ENCODE results near the gene FANK1. TPM values are rescaled to one million over a fixed set of nuclear protein-coding genes. Genes with fewer than 3 reads are reported as not detected.

Gene FANK1
- total and polyA plus RNA-seq, 2 experiments from 2014 or later = 10.2 to 13.3 TPM

DNA sequence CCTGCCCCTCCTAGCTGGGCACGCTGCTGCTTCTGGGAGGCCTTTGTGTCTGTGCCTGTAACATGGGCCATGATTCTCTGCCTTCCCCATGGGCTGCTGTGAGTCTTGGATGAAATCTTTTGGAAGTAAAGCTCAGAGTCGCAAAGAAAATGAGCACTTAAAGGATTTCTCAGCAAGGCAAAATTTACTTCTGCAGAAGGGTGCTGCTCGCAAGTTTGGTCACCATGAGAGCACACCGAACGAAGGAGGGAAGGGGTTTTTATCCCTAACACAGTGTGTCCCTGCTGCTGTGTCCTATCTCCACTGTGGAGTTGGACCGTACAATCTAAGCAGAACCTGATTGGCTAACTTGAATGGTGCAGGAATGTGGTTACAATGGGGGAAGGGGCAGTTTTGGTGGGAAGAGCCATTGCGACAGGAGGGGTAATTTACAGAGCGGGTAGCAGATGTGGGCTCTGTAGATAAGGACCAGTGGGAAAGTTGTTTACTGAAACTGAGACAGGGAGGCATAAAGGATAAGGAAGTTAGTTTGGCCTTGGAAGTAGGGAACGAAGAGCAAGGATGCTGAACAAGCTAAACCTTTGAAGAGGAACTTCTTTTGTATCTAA is 57.5 kb downstream of the FANK1 start:
- TF ChIP-seq EZH2 (IDR thresholded peaks at IDR 0.05; ENCODE audit: insufficient read depth, poor library complexity, severe bottlenecking) = no peak
- no peak for TF ChIP-seq EZH2phosphoT487 (IDR thresholded peaks at IDR 0.05; ENCODE audit: insufficient read depth, low read depth)
- Histone ChIP-seq H4K20me1 (ENCODE audit: insufficient read depth) (no peaks in the 10 kb centered on the region), H3K27me3 (replicated peaks; ENCODE audit: insufficient read depth) (no peaks in the 10 kb centered on the region), H2AFZ (no peak overlapping the region), H3K27ac (no peak overlapping the region), H3K9ac (no peak overlapping the region), H3F3A (ENCODE audit: insufficient read depth) (no peaks in the 10 kb centered on the region), H3K36me3 (ENCODE audit: low read depth) (no peaks in the 10 kb centered on the region), H3K9me2 (ENCODE audit: insufficient read depth) (no peaks in the 10 kb centered on the region), H3K9me3 (ENCODE audit: low read depth) (peaks cover 4% of the 10 kb centered on the region), H3K4me1 (ENCODE audit: insufficient read depth) (no peaks in the 10 kb centered on the region), H3K4me2 (ENCODE audit: unreplicated experiment) (no peak overlapping the region), H3K4me3 (no peak overlapping the region), H3K79me2 (ENCODE audit: insufficient read depth) (no peaks in the 10 kb centered on the region)
- 72 to 75% methylated on average over 9 of the region's 9 CpGs for WGBS, 2 experiments (ENCODE audit: low coverage in 1 of 2, low lambda C conversion rate in 2 of 2, missing lambda C conversion rate in 2 of 2)
- in situ Hi-C loops (cut with MboI) = no loop called here
- peak; percentile 48 for DNase-seq

DNA sequence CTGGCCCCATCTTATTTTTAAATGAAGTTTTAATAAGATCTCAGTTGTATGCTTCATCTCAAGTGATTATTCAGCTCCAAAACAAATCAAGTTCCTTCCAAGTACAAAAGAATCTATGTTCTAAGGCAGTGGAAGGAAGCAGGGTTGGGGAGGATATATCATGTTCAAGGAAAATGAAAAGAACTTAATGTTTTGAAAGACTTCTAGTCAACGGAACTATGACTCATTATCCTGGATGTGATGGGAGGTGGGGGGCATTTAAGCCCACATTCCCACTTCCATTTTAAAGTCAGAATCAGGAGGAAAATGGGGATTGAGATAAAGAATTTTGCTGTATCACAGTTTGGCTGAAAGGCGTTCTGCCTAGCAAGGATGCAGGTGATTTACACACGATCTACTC is 59.4 kb downstream of the FANK1 start:
- no peaks in the 10 kb centered on the region for H3K27me3 ChIP-seq (replicated peaks; ENCODE audit: insufficient read depth)
- in situ Hi-C loops (cut with MboI) = no loop called here
- no peak for DNase-seq

DNA sequence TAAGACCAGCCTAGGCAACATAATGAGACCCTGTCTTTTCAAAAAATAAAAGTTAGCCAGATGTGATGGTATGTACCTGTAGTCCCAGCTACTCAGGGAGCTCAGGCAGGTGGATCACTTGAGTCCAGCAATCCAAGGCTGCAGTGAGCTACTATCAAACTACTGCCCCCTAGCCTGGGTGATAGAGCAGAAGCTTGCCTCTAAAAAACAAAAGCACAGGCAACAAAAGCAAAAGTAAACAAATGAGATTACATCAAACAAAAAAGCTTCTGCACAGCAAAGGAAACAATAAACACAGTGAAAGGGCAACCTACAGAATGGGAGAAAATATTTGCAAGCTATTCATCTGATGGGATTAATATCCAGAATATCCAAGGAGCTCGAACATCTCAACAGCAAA is 65.4 kb downstream of the FANK1 start:
- Histone ChIP-seq H2AFZ (no peak overlapping the region), H3F3A (ENCODE audit: insufficient read depth) (no peaks in the 10 kb centered on the region), H3K4me2 (ENCODE audit: unreplicated experiment) (no peak overlapping the region), H3K36me3 (ENCODE audit: low read depth) (no peaks in the 10 kb centered on the region), H3K4me3 (no peak overlapping the region), H3K27me3 (replicated peaks; ENCODE audit: insufficient read depth) (no peaks in the 10 kb centered on the region), H3K9ac (no peak overlapping the region), H3K79me2 (ENCODE audit: insufficient read depth) (no peaks in the 10 kb centered on the region), H3K4me1 (ENCODE audit: insufficient read depth) (no peaks in the 10 kb centered on the region), H3K27ac (no peak overlapping the region), H4K20me1 (ENCODE audit: insufficient read depth) (no peaks in the 10 kb centered on the region), H3K9me3 (ENCODE audit: low read depth) (no peaks in the 10 kb centered on the region), H3K9me2 (ENCODE audit: insufficient read depth) (no peaks in the 10 kb centered on the region)
- TF ChIP-seq EZH2 (IDR thresholded peaks at IDR 0.05; ENCODE audit: insufficient read depth, poor library complexity, severe bottlenecking) (no peak), EZH2phosphoT487 (IDR thresholded peaks at IDR 0.05; ENCODE audit: insufficient read depth, low read depth) (no peak)
- in situ Hi-C loops (cut with MboI) = no loop called here
- 72 to 76% methylated on average over 1 of the region's 1 CpG for WGBS, 2 experiments (ENCODE audit: low coverage in 1 of 2, low lambda C conversion rate in 2 of 2, missing lambda C conversion rate in 2 of 2)
- DNase-seq = no peak

More for the DNA sequence above, 59.4 kb downstream of the FANK1 start:
- Histone ChIP-seq H3K9ac (no peak overlapping the region), H2AFZ (no peak overlapping the region), H3K9me2 (ENCODE audit: insufficient read depth) (no peaks in the 10 kb centered on the region), H3K36me3 (ENCODE audit: low read depth) (no peaks in the 10 kb centered on the region), H3K9me3 (ENCODE audit: low read depth) (peaks cover 4% of the 10 kb centered on the region), H3K4me1 (ENCODE audit: insufficient read depth) (no peaks in the 10 kb centered on the region), H3K4me2 (ENCODE audit: unreplicated experiment) (no peak overlapping the region), H3K79me2 (ENCODE audit: insufficient read depth) (no peaks in the 10 kb centered on the region), H4K20me1 (ENCODE audit: insufficient read depth) (no peaks in the 10 kb centered on the region), H3F3A (ENCODE audit: insufficient read depth) (no peaks in the 10 kb centered on the region), H3K4me3 (no peak overlapping the region), H3K27ac (no peak overlapping the region)
- 69 to 72% methylated on average over 3 of the region's 3 CpGs for whole genome bisulfite sequencing, 2 experiments (ENCODE audit: low coverage in 1 of 2, low lambda C conversion rate in 2 of 2, missing lambda C conversion rate in 2 of 2)
- TF ChIP-seq EZH2 (IDR thresholded peaks at IDR 0.05; ENCODE audit: insufficient read depth, poor library complexity, severe bottlenecking) (no peak), EZH2phosphoT487 (IDR thresholded peaks at IDR 0.05; ENCODE audit: insufficient read depth, low read depth) (no peak)

DNA sequence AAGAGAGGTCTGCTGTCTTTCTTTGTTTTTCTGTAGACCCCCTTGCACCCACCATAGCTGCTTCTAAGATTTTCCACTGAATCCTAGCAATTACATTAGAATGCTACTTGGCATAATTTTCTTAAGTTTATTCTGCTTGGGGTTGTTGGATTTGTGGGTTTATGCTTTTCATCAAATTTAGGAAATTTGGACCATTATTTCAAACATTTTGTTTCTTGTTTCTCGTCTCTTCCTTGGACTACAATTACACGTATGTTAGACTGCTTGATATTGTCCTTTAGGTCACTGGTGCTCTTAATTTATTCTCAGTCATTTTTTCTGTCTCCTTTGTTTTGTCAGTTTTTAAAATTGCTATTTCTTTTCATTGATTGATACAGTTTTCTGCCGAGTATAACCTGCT is 65.8 kb downstream of the FANK1 start:
- DNase-seq = no peak
- Histone ChIP-seq H3K4me1 (ENCODE audit: insufficient read depth) (no peaks in the 10 kb centered on the region), H3K27me3 (replicated peaks; ENCODE audit: insufficient read depth) (no peaks in the 10 kb centered on the region), H3K9me3 (ENCODE audit: low read depth) (no peaks in the 10 kb centered on the region), H3K4me3 (no peak overlapping the region), H3K4me2 (ENCODE audit: unreplicated experiment) (no peak overlapping the region), H3F3A (ENCODE audit: insufficient read depth) (no peaks in the 10 kb centered on the region), H3K27ac (no peak overlapping the region), H3K9ac (no peak overlapping the region), H3K36me3 (ENCODE audit: low read depth) (no peaks in the 10 kb centered on the region), H3K79me2 (ENCODE audit: insufficient read depth) (no peaks in the 10 kb centered on the region), H2AFZ (no peak overlapping the region), H4K20me1 (ENCODE audit: insufficient read depth) (no peaks in the 10 kb centered on the region), H3K9me2 (ENCODE audit: insufficient read depth) (no peaks in the 10 kb centered on the region)
- TF ChIP-seq EZH2 (IDR thresholded peaks at IDR 0.05; ENCODE audit: insufficient read depth, poor library complexity, severe bottlenecking) (no peak), EZH2phosphoT487 (IDR thresholded peaks at IDR 0.05; ENCODE audit: insufficient read depth, low read depth) (no peak)
- in situ Hi-C loops (cut with MboI) = no loop called here
- 83 to 85% methylated on average over 3 of the region's 3 CpGs for WGBS, 2 experiments (ENCODE audit: low coverage in 1 of 2, low lambda C conversion rate in 2 of 2, missing lambda C conversion rate in 2 of 2)

DNA sequence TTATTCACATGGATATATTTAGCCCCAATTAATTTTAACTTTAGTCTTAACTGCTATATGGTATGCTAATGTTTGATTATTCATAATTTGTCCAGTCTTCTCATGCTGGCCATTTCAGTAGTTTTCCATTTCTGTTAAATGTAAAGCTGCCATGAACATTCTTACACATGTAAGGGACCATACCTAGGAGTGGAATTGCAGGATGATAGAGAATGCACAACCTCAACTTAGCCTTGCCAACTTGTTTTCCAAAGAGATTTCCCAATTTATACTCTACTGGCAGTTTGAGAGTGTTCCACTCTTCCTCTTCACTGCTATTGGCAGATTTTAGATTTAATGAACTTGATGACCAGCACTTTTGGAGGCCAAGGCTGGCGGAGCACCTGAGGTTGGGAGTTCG is 68.2 kb downstream of the FANK1 start:
- in situ Hi-C loops (cut with MboI) = no loop called here
- Histone ChIP-seq H3F3A (ENCODE audit: insufficient read depth) (no peaks in the 10 kb centered on the region), H3K36me3 (ENCODE audit: low read depth) (no peaks in the 10 kb centered on the region), H3K79me2 (ENCODE audit: insufficient read depth) (no peaks in the 10 kb centered on the region), H3K4me2 (ENCODE audit: unreplicated experiment) (no peak overlapping the region), H3K4me3 (no peak overlapping the region), H3K27me3 (replicated peaks; ENCODE audit: insufficient read depth) (no peaks in the 10 kb centered on the region), H3K9me2 (ENCODE audit: insufficient read depth) (no peaks in the 10 kb centered on the region), H3K4me1 (ENCODE audit: insufficient read depth) (no peaks in the 10 kb centered on the region), H3K9ac (no peak overlapping the region), H2AFZ (no peak overlapping the region), H4K20me1 (ENCODE audit: insufficient read depth) (no peaks in the 10 kb centered on the region), H3K9me3 (ENCODE audit: low read depth) (no peaks in the 10 kb centered on the region), H3K27ac (no peak overlapping the region)
- DNase-seq = no peak
- TF ChIP-seq EZH2phosphoT487 (IDR thresholded peaks at IDR 0.05; ENCODE audit: insufficient read depth, low read depth) = no peak
- no peak for TF ChIP-seq EZH2 (IDR thresholded peaks at IDR 0.05; ENCODE audit: insufficient read depth, poor library complexity, severe bottlenecking)
- 62 to 89% methylated on average over 2 of the region's 2 CpGs for WGBS, 2 experiments (ENCODE audit: low coverage in 1 of 2, low lambda C conversion rate in 2 of 2, missing lambda C conversion rate in 2 of 2)
